Psoas muscle (tissue), 8 donors: Measurements from ENCODE around the gene LGALS1. TPM values are rescaled to one million over a fixed set of nuclear protein-coding genes. Genes with fewer than 3 reads are reported as not detected.
"Not testable (repeated sequence)": the region's sequence is repeated elsewhere in the genome, so short reads cannot be mapped to it uniquely, and the experiment has no call there.

Experiments
- ATAC-seq, 4 donors: fragments of 200-7000 bp; cut with Tn5 transposase; one replicate each; pipeline ENCODE4 v1.9.1; 2020; ENCODE audit warnings: moderate library complexity in 3 of 4, mild to moderate bottlenecking in 2 of 4
- DNase-seq, 2 donors: peaks; one replicate each; pipeline ENCODE4 v3.0.0-alpha.2; 2020
- H3K27ac ChIP-seq: fragments of 200-600 bp; one replicate; pipeline ENCODE4 v1.8.0; 2022
- H3K27me3 ChIP-seq, 3 donors: fragments of 200-600 bp in 1 of 3; one replicate each; pipeline versions ENCODE4 v1.6.1 to v1.8.0; 2013 to 2022; ENCODE audit warnings: low read length in 2 of 3, mild to moderate bottlenecking in 2 of 3, moderate library complexity in 1 of 3; ENCODE audit not compliant: insufficient read depth in 3 of 3
- H3K36me3 ChIP-seq, 2 donors: fragments of 200-600 bp in 1 of 2; one replicate each; pipeline versions ENCODE4 v1.6.1 to v1.8.0; 2013 to 2022; ENCODE audit warnings: low read depth in 1 of 2, mild to moderate bottlenecking in 1 of 2, moderate library complexity in 1 of 2; ENCODE audit not compliant: insufficient read depth in 1 of 2
- H3K4me1 ChIP-seq: fragments of 200-600 bp; one replicate; pipeline ENCODE4 v1.8.0; 2022
- H3K4me3 ChIP-seq: fragments of 200-600 bp; one replicate; pipeline ENCODE4 v1.8.0; 2022; ENCODE audit warnings: mild to moderate bottlenecking
- H3K9me3 ChIP-seq: fragments of 200-600 bp; one replicate; pipeline ENCODE4 v1.8.0; 2022
- WGBS, 3 donors: extraction: QIAGEN DNeasy Blood & Tissue Kit; methylation state at CpG; one replicate each; pipeline versions ENCODE4 v1.1.6 to v1.1.7; 2013; 5-methylcytosine and 5-hydroxymethylcytosine counted together
- intact Hi-C, 2 donors: fragments of 100-400 bp; cut with DNase I; formaldehyde crosslinking; loops; one replicate each; pipeline versions ENCODE4 v1.11.0 to v1.14.2; 2022
- polyA plus RNA-seq, 3 donors: library from polyadenylated mRNA; stranded (reverse); fragments of 200-250 nt; gene quantifications; one replicate each; pipeline ENCODE4 v1.2.3, GENCODE V29; 2013
- total RNA-seq, 4 donors: library from RNA; stranded (reverse); fragmentation: NEBNext Ultra II Directional in 2 of 4; extraction: Animal tissue kit (Norgen Biotek cat#: 25700) in 2 of 4; gene quantifications; one replicate each; pipeline versions ENCODE4 v1.2.1 to v1.2.4, GENCODE V29; 2021 to 2023
- TF ChIP-seq, protein P1 (sequence below): fragments of 200-600 bp; IDR thresholded peaks from one replicate; pipeline ENCODE4 v1.8.0; 2022; ENCODE audit warnings: antibody characterized with exemption
- donor health status: healthy with polysubstance abuse.
- donor health status: DM: no; HTN: no; CAD: no; lungs with moderate emphysema.
- donor health status: Bipolar disorder and iron deficiency.
- donor health status: healthy.
- donor health status: DM: yes; HTN: yes; CAD: no.
- donor health status: DM: no; HTN: no; CAD: no.
- donor health status: DM: no; HTN: no; CAD: no.
- donor health status: DM: yes; HTN: yes; CAD: no.

Gene LGALS1
- total and polyA plus RNA-seq, 7 donors: 434 to 1,817 (median 976) TPM

DNA sequence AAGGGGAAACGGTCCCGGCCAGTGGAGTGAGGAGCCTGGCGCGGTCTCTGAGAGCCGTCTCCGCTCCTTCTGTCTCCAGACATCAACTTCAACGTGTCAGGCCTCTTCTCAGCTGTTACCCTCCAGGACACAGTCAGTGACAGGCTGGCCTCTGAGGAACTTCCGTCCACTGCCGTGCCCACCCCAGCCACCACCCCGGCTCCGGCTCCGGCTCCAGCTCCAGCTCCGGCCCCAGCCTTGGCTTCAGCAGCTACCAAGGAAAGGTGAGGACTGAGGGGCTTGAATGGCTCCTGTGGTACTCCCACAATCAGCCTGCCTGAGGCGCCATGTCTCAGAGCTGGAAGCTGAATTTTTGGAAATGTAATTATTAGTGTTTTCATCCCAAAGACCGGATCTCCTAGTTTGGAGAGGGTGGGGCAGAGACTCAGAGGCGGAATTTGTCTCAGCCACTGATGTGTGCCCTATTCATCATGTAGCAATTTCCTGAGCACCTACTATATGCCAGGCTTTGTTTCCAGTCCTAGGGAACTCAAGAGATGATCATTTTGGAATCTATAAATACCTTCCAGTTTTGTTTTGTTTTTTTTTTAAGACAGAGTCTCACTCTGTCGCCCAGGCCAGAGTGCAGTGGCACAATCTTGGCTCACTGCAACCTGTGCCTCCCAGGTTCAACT, 24.8 kb upstream of the LGALS1 start:
- Histone ChIP-seq H3K4me3 (no peak overlapping the region), H3K27me3 (no peaks in the 10 kb centered on the region), H3K4me1 (no peaks in the 10 kb centered on the region), H3K36me3 (no peaks in the 10 kb centered on the region), H3K27ac (no peak overlapping the region), H3K9me3 (no peaks in the 10 kb centered on the region)
- ATAC-seq: no peak
- 84 to 88% (median 88%) methylated on average over 17 of the region's 17 CpGs for WGBS, 3 donors
- no peak for DNase-seq
- TF ChIP-seq, protein P1, sequence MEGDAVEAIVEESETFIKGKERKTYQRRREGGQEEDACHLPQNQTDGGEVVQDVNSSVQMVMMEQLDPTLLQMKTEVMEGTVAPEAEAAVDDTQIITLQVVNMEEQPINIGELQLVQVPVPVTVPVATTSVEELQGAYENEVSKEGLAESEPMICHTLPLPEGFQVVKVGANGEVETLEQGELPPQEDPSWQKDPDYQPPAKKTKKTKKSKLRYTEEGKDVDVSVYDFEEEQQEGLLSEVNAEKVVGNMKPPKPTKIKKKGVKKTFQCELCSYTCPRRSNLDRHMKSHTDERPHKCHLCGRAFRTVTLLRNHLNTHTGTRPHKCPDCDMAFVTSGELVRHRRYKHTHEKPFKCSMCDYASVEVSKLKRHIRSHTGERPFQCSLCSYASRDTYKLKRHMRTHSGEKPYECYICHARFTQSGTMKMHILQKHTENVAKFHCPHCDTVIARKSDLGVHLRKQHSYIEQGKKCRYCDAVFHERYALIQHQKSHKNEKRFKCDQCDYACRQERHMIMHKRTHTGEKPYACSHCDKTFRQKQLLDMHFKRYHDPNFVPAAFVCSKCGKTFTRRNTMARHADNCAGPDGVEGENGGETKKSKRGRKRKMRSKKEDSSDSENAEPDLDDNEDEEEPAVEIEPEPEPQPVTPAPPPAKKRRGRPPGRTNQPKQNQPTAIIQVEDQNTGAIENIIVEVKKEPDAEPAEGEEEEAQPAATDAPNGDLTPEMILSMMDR: no peak
- intact Hi-C loops: no loop called here

- intact Hi-C loops: no loop called here
- no peak for DNase-seq
- ATAC-seq: no peak
- peaks cover 11% of the 10 kb centered on the region for H3K4me1 ChIP-seq
- TF ChIP-seq, protein P1: no peak
- H3K27me3 ChIP-seq: no peaks in the 10 kb centered on the region
- no peaks in the 10 kb centered on the region for H3K36me3 ChIP-seq
- no peak overlapping the region for H3K4me3 ChIP-seq
- H3K9me3 ChIP-seq: no peaks in the 10 kb centered on the region
- 75 to 84% (median 82%) methylated on average over 11 to 14 of the region's 14 CpGs for WGBS, 3 donors
- no peak overlapping the region for H3K27ac ChIP-seq
Measured at GRCh38 chr22:37654563-37655251, 20.7 kb upstream of the LGALS1 start.

DNA sequence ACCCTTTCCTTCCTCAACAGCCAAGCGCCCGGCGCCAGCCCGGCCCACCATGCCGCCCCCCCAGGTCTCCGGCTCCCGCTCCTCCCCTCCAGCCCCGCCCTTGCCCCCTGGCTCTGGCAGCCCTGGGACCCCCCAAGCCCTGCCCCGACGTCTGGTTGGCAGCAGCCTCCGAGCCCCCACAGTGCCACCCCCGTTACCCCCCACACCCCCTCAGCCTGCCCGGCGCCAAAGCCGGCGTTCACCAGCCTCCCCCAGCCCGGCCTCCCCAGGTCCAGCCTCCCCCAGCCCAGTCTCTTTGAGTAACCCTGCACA, 20.2 kb upstream of the LGALS1 start:
- TF ChIP-seq, protein P1: no peak
- peaks cover 16% of the 10 kb centered on the region for H3K4me1 ChIP-seq
- H3K4me3 ChIP-seq: no peak overlapping the region
- no peak for DNase-seq
- H3K9me3 ChIP-seq: no peaks in the 10 kb centered on the region
- WGBS, 3 donors: 80 to 86% (median 84%) methylated on average over 13 to 17 of the region's 17 CpGs
- ATAC-seq: no peak
- H3K27ac ChIP-seq: no peak overlapping the region
- intact Hi-C loops: no loop called here
- H3K27me3 ChIP-seq: no peaks in the 10 kb centered on the region
- no peaks in the 10 kb centered on the region for H3K36me3 ChIP-seq

GRCh38 chr22:37656583-37656982, 18.9 kb upstream of the LGALS1 start:
- H3K4me3 ChIP-seq, H3K36me3 ChIP-seq, intact Hi-C loops, H3K9me3 ChIP-seq, H3K27me3 ChIP-seq, ATAC-seq, DNase-seq: not testable (repeated sequence)
- WGBS, 3 donors: 88 to 89% (median 88%) methylated on average over 4 of the region's 4 CpGs
- H3K27ac ChIP-seq: peak overlapping the region; percentile 36
- peaks cover 26% of the 10 kb centered on the region for H3K4me1 ChIP-seq

- ATAC-seq: peak in 1 of 4 donors; percentile 21
- Histone ChIP-seq H3K27me3 (no peaks in the 10 kb centered on the region), H3K27ac (peak overlapping the region; percentile 87), H3K36me3 (no peaks in the 10 kb centered on the region), H3K9me3 (no peaks in the 10 kb centered on the region), H3K4me1 (peaks cover 32% of the 10 kb centered on the region), H3K4me3 (peak overlapping the region; percentile 71)
- no peak for DNase-seq
- intact Hi-C loops: loop anchor here in 1 of 2 donors (1.0 kb wide), 1 partner anchor 29 kb away; the partner anchor contains the start of gene NOL12
- WGBS, 3 donors: 2 to 9% (median 8%) methylated on average over 6 of the region's 6 CpGs
- TF ChIP-seq, protein P1: no peak
Measured at GRCh38 chr22:37657590-37658132, 17.8 kb upstream of the LGALS1 start.
